Skeletal muscle satellite cell (primary cell): ENCODE data around the gene BOLA2B. TPM values are rescaled to one million over a fixed set of nuclear protein-coding genes. Genes with fewer than 3 reads are reported as not detected.

Experiments
- H3K27me3 ChIP-seq: 2 replicates; pipeline ENCODE4 v1.7.0; 2013; ENCODE audit warnings: low read length; ENCODE audit not compliant: control insufficient read depth, insufficient read depth
- H3K36me3 ChIP-seq: 2 replicates; pipeline ENCODE4 v1.7.0; 2013; ENCODE audit warnings: mild to moderate bottlenecking, control low read depth, low read length; ENCODE audit not compliant: insufficient read depth
- H3K4me1 ChIP-seq: 2 replicates; pipeline ENCODE4 v1.7.0; 2013; ENCODE audit warnings: low read length; ENCODE audit not compliant: control insufficient read depth, insufficient read depth
- H3K4me2 ChIP-seq: 2 replicates; pipeline ENCODE4 v1.7.0; 2013; ENCODE audit warnings: mild to moderate bottlenecking, low read length
- H3K4me3 ChIP-seq: 2 replicates; pipeline ENCODE4 v1.7.0; 2013; ENCODE audit warnings: low read length
- H3K9ac ChIP-seq: 2 replicates; pipeline ENCODE4 v1.7.0; 2013; ENCODE audit warnings: mild to moderate bottlenecking, low read depth, low read length, moderate library complexity
- H3K9me3 ChIP-seq: replicated peaks from 2 replicates; pipeline ENCODE4 v1.7.0; 2013; ENCODE audit warnings: mild to moderate bottlenecking, control low read depth, low read length
- small RNA-seq: library from RNA; depleted of rRNA; stranded (forward); fragments of <200 nt; gene quantifications from one replicate; pipeline ENCODE3, GENCODE V24; 2012

The BOLA2B gene

DNA sequence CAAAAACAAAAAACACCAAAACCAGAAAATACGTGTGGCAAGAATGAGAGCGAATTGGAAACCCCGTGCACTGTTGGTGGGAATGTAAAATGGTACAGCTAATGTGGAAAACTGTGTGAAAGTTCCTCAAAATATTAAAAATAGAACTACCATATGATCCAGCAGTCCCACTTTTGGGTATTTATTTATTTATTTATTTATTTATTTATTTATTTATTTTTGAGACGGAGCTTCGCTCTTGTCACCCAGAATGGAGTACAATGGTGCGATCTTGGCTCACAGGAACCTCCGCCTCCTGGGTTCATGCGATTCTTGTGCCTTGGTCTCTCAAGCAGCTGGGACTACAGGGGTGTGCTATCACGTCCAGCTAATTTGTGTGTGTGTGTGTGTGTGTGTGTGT is 40.9 kb downstream of the BOLA2B start:
- peaks cover 4% of the 10 kb centered on the region for H3K9me3 ChIP-seq
- H3K9ac ChIP-seq = no peak overlapping the region
- no peaks in the 10 kb centered on the region for H3K36me3 ChIP-seq
- H3K27me3 ChIP-seq = peaks cover 2% of the 10 kb centered on the region
- no peak overlapping the region for H3K4me3 ChIP-seq
- H3K4me1 ChIP-seq = no peaks in the 10 kb centered on the region
- no peak overlapping the region for H3K4me2 ChIP-seq

DNA sequence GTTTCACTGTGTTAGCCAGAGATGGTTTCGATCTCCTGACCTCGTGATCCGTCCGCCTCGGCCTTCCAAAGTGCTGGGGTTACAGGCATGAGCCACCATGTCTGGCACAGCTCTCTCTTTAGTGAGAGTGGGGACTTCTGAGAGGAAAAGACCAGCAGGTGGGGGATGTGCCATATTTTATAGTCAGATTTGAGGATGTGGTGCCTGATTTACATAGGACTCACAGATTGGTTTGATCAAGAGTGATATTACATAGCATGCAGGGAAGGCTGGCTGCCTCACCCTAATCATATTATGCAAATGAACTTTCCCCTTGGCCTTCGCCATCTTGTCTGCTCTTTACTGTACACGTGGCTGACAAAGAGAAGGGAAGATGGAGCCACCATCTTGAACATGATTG is 42.4 kb downstream of the BOLA2B start:
- Histone ChIP-seq H3K4me1 (no peaks in the 10 kb centered on the region), H3K9ac (no peak overlapping the region), H3K4me2 (no peak overlapping the region), H3K9me3 (peaks cover 4% of the 10 kb centered on the region), H3K27me3 (peaks cover 2% of the 10 kb centered on the region), H3K36me3 (no peaks in the 10 kb centered on the region), H3K4me3 (no peak overlapping the region)

DNA sequence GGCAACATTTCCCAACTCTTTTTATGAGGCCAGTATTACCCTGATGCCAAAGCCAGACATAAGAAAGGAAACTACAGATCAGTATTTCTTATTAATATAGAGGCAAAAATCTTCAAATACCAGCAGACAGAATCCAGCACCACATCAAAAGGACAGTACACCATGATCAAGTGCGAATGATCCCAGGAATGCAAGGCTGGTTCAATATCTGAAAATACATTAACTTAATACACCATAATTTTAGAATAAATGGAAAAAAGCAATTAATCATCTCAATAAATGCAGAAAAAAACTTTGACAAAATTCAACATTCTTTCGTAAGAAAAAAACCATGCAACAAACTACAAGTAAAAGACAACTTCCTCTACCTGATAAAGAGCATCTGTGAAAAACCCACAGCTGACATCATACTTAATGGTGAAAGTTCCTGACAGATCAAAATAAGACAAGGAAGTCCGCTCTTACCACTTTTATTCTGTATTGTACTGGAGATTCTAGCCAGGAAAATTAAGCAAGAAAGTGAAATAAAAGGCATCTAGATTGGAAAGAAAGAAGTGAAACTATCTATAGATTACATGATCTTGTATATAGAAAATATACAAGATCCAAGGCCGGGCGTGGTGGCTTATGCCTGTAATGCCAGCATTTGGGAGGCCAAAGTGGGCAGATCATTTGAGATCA is 44.1 kb downstream of the BOLA2B start:
- H3K4me1 ChIP-seq = no peaks in the 10 kb centered on the region
- H3K4me2 ChIP-seq = no peak overlapping the region
- H3K9me3 ChIP-seq = peaks cover 4% of the 10 kb centered on the region
- H3K9ac ChIP-seq = no peak overlapping the region
- no peak overlapping the region for H3K4me3 ChIP-seq
- peaks cover 2% of the 10 kb centered on the region for H3K27me3 ChIP-seq
- no peaks in the 10 kb centered on the region for H3K36me3 ChIP-seq

DNA sequence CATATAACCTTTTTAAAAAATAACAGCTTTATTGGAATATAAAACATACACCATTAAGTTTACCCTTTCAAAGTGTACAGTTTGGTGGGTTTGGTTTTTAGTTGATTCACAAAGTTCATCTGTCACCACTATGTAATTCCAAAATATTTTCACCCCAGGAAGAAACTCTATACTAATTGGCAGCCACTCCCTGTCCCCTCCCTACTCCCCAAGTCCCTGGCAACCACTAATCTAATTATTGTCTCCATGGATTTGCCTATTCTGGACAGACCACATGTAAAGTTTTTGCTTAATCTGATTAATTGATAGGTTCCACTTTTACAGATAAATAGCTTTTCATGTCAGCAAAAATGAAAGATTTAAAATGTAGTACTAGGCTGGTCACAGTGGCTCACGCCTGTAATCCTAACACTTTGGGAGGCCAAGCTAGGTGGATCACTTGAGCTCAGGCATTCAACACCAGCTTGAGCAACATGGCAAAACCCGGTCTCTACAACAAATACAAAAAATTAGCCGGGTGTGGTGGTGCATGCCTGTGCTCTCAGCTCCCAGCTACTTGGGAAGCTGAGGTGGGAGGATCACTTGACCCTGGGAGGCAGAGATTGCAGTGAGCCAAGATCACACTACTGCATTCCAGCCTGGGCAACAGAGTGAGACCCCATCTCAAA is 45.5 kb downstream of the BOLA2B start:
- Histone ChIP-seq H3K4me2 (no peak overlapping the region), H3K27me3 (no peaks in the 10 kb centered on the region), H3K9ac (no peak overlapping the region), H3K4me1 (no peaks in the 10 kb centered on the region), H3K4me3 (no peak overlapping the region), H3K9me3 (peaks cover 4% of the 10 kb centered on the region), H3K36me3 (no peaks in the 10 kb centered on the region)

DNA sequence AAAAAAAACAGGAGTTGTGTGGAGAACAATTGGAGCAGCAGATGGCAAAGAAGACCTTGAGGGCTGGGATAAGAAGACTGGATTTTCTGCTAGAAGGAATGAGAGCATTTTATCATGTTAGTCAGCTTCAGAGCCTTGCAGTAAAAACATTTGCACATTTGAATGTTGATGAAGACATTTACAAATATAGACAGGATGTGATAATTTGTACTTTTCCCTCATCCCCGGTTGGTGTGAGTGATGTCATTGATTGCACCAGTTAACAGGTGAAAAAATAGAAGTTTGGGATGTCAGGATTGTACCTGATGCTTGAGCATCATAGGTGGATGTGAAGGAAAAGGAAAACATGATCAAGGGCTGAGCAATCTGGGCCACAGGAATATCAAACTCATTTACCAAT is 47.8 kb downstream of the BOLA2B start:
- Histone ChIP-seq H3K4me3 (no peak overlapping the region), H3K9ac (no peak overlapping the region), H3K4me2 (no peak overlapping the region), H3K27me3 (no peaks in the 10 kb centered on the region), H3K4me1 (no peaks in the 10 kb centered on the region), H3K36me3 (no peaks in the 10 kb centered on the region), H3K9me3 (peaks cover 4% of the 10 kb centered on the region)

DNA sequence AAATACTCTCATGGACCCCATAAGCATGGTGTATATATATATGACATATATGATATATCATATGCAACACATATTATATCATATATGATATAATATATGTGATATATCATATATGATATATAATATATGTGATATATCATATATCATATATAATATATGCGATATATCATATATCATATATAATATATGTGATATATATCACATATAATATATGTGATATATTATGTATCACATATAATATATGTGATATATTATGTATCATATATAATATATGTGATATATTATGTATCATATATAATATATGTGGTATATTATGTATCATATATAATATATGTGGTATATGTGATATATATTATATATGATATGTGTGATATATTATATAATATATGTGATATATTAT is 48.5 kb downstream of the BOLA2B start:
- H3K4me2 ChIP-seq = no peak overlapping the region
- H3K4me3 ChIP-seq = no peak overlapping the region
- H3K9ac ChIP-seq = no peak overlapping the region
- no peaks in the 10 kb centered on the region for H3K36me3 ChIP-seq
- no peaks in the 10 kb centered on the region for H3K4me1 ChIP-seq
- no peaks in the 10 kb centered on the region for H3K27me3 ChIP-seq
- peaks cover 4% of the 10 kb centered on the region for H3K9me3 ChIP-seq

DNA sequence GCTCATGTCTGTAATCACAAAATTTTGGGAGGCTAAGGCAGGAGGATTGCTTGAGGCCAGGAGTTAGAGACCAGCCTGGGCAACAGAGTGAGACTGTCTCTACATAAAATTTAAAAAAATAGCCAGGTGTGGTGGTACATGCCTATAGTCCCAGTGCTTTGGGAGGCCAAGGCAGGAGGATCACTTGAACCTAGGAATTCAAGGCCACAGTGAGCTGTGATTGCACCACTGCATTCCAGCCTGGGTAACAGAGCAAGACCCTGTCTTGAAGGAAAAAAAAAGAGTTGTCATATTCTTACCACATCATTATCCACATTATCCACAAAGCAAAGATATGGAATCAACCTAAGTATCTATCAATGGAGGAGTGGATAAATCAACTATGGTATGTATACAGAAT is 49.4 kb downstream of the BOLA2B start:
- Histone ChIP-seq H3K9ac (no peak overlapping the region), H3K27me3 (no peaks in the 10 kb centered on the region), H3K4me1 (no peaks in the 10 kb centered on the region), H3K4me2 (no peak overlapping the region), H3K4me3 (no peak overlapping the region), H3K36me3 (no peaks in the 10 kb centered on the region), H3K9me3 (no peaks in the 10 kb centered on the region)

DNA sequence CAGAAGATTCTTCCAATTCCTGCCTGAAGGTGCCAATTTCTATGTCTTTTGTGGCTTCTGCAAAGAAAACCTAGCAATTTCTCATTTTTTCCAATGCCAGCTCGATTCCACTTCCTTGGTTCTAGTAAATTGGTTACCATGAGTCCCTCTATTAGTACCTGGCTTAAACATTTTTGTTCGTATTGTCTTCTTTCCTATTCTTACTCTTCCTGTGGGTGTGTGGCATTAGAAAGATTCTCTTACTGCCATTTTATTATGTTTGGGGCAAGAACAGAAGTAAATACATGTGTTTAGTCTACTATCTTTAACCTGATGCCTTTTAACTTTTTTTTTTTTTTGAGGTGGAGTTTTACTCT is 50.1 kb downstream of the BOLA2B start:
- H3K27me3 ChIP-seq = no peaks in the 10 kb centered on the region
- no peaks in the 10 kb centered on the region for H3K4me1 ChIP-seq
- no peak overlapping the region for H3K4me3 ChIP-seq
- H3K36me3 ChIP-seq = no peaks in the 10 kb centered on the region
- H3K9ac ChIP-seq = no peak overlapping the region
- no peaks in the 10 kb centered on the region for H3K9me3 ChIP-seq
- H3K4me2 ChIP-seq = no peak overlapping the region

Small RNA genes within 50 kb of the gene (small RNA-seq; reads per million reads assigned to genes)
- not detected for gene AC106782.4
